AG04449 (cell line): Measurements from ENCODE around the gene RTL9.
A peak's percentile ranks its signal among the peaks of the same experiment; 100 is the strongest.
"Not testable (repeated sequence)": the region's sequence is repeated elsewhere in the genome, so short reads cannot be mapped to it uniquely, and the experiment has no call there.

Source experiments
- CTCF ChIA-PET: fragments of 350-600 bp; formaldehyde crosslinking; extraction: SDS; loops from one replicate; lab custom pipeline; 2021; ENCODE audit warnings: antibody characterized with exemption; lab: Yijun Ruan, JAX
- POLR2A ChIA-PET: fragments of 400-600, 350-600 bp; formaldehyde crosslinking; extraction: SDS; loops from one replicate; lab custom pipeline; 2020; ENCODE audit warnings: antibody characterized with exemption, inconsistent platforms; lab: Yijun Ruan, JAX
- DNase-seq: peaks from one replicate; pipeline ENCODE4 v3.0.0-alpha.2; 2010; ENCODE audit warnings: low read depth, low spot score
- H3K4me3 ChIP-seq: 2 replicates; pipeline ENCODE4 v1.5.1; 2011; ENCODE audit warnings: low read depth, mild to moderate bottlenecking, control low read depth, low read length
- TF ChIP-seq, protein P1 (sequence below): IDR thresholded peaks from one replicate; pipeline ENCODE4 v1.5.1; 2011; ENCODE audit warnings: mild to moderate bottlenecking, moderate library complexity, low read length, control low read depth, inconsistent platforms; ENCODE audit not compliant: insufficient read depth; ENCODE audit errors: missing control alignments

The RTL9 gene

DNA sequence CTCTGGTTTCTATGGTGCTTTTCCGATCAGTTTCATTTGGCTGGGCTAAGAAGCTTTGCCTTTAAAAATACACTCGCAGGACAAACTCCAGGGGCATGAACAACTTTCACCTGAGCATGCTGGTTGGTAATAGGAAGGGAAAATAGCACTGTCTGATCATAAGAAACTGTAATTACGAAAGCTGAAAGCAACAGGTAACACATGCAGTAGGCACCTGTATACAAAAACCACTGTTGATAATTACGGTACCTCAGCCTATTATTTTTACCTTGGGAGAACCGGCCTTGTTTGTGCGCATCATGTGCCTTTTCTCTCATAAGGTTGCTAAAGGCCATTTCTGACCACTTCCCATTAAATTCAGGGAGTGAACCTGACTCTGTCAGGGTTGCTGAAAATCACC is 45.7 kb downstream of the RTL9 start:
- no peak overlapping the region for H3K4me3 ChIP-seq
- ChIA-PET CTCF (interaction anchor here (2.3 to 26.8 kb wide), 3 partner anchors 9 to 257 kb away, joined by 11 to 970 read pairs (median 44); no protein-coding TSS in a partner anchor), POLR2A (interaction anchor here (1.1 to 2.0 kb wide), 2 partner anchors 11 to 62 kb away, joined by 3 to 6 read pairs; no protein-coding TSS in a partner anchor)
- TF ChIP-seq, protein P1, sequence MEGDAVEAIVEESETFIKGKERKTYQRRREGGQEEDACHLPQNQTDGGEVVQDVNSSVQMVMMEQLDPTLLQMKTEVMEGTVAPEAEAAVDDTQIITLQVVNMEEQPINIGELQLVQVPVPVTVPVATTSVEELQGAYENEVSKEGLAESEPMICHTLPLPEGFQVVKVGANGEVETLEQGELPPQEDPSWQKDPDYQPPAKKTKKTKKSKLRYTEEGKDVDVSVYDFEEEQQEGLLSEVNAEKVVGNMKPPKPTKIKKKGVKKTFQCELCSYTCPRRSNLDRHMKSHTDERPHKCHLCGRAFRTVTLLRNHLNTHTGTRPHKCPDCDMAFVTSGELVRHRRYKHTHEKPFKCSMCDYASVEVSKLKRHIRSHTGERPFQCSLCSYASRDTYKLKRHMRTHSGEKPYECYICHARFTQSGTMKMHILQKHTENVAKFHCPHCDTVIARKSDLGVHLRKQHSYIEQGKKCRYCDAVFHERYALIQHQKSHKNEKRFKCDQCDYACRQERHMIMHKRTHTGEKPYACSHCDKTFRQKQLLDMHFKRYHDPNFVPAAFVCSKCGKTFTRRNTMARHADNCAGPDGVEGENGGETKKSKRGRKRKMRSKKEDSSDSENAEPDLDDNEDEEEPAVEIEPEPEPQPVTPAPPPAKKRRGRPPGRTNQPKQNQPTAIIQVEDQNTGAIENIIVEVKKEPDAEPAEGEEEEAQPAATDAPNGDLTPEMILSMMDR = no peak
- DNase-seq = no peak

DNA sequence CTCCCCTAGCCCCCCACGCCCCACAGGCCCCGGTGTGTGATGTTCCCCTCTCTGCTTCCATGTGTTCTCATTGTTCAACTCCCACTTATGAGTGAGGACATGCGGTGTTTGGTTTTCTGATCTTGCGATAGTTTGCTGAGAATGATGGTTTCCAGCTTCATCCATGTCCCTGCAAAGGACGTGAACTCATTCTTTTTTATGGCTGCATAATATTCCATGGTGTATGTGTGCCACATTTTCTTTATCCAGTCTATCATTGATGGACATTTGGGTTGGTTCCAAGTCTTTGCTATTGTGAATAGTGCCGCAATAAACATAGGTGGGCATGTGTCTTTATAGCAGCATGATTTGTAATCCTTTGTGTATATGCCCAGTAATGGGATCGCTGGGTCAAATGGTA is 47.6 kb downstream of the RTL9 start:
- CTCF ChIA-PET = interaction anchor here (2.8 to 26.8 kb wide), 5 partner anchors 12 to 260 kb away, joined by 11 to 970 read pairs (median 44); a partner anchor contains a TSS
- H3K4me3 ChIP-seq, DNase-seq, POLR2A ChIA-PET: not testable (repeated sequence)

DNA sequence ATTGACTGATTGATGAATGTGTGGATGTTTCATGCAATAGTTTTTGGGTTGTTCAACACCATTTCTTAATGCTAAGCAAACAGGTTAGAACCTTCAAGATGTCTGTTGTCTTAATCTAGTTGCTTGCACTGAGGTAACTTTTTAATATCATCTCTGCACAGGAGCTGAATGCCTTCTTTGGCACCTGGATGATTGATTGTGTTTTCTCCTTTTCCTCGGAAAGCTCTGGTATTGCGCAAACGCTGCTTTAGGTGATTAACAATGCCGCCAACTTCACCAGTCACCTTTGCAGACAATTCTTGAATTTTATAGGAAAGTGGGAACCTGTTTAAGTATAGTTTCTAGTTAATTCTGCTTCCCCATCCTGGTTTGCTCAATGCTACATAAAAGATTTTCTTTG is 48.2 kb downstream of the RTL9 start:
- CTCF ChIA-PET = interaction anchor here (0.7 to 26.8 kb wide), 13 partner anchors 12 to 260 kb away, joined by 3 to 970 read pairs (median 11); partner anchors contain the start of gene AMMECR1
- H3K4me3 ChIP-seq = no peak overlapping the region
- POLR2A ChIA-PET = no interaction called here
- DNase-seq = no peak
- TF ChIP-seq, protein P1 = no peak

DNA sequence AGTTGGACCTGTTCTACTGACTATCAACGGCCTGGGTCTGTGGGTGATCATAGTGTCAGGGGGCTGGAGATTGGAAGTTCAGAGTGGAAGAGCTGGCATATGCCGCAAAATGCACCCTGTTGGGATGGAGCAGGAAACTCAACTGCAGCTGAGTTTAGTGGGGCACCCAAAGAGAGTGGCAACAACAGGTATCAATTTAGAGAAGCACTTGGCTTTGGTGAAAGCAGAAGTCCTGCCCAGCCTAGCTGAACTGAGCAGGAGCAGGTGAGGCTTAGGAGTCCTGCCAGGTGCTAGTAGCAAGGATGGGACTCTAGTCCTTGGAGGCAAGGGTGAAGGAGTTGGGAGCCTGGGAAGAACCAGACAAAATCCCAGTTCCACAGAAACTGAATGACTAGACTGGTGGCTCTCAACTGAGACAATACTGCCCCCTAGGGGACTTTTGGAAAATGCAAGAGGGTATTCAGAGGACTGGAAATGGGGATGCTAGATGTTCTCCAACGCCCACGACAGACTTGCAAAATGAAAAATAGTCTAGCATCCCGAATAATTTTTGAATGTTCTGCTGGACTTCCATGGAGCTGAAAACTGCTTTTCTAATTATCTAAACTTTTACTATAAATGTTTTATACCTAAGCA is 49.4 kb downstream of the RTL9 start:
- POLR2A ChIA-PET = no interaction called here
- H3K4me3 ChIP-seq = no peak overlapping the region
- no peak for DNase-seq
- CTCF ChIA-PET = interaction anchor here (0.6 to 26.8 kb wide), 32 partner anchors 10 to 498 kb away, joined by 3 to 970 read pairs (median 5); partner anchors contain the start of gene AMMECR1
- TF ChIP-seq, protein P1 = peak; percentile 40
